GM12878 (cell line): ENCODE results near the gene IQCF5. TPM values are rescaled to one million over a fixed set of nuclear protein-coding genes. Genes with fewer than 3 reads are reported as not detected.

Experiments used
- ATAC-seq: fragments of 200-7000 bp; cut with Tn5 transposase; 3 replicates; pipeline ENCODE4 v1.9.1; 2020; ENCODE audit warnings: mild to moderate bottlenecking, moderate library complexity
- BruUV-seq: library from RNA; stranded (reverse); fragments of 400-500 nt; replicated peaks from 2 replicates; lab custom pipeline; 2021; lab: Mats Ljungman, UMichigan
- CTCF ChIA-PET: fragments of 300-600 bp; sonication (Branson Sonifier 250); formaldehyde crosslinking; extraction: SDS; loops from one replicate; lab custom pipeline; 2021; ENCODE audit warnings: inconsistent platforms; lab: Yijun Ruan, JAX
- POLR2A ChIA-PET: fragments of 350-600 bp; formaldehyde crosslinking; extraction: SDS; loops from one replicate; lab custom pipeline; 2021; ENCODE audit warnings: inconsistent platforms; lab: Charles Lee
- RAD21 ChIA-PET: fragments of 300-600 bp; sonication (Branson Sonifier 250); formaldehyde crosslinking; loops from one replicate; lab custom pipeline; 2023; ENCODE audit warnings: antibody characterized with exemption; ENCODE audit not compliant: unreplicated experiment; lab: Charles Lee
- SMC1A ChIA-PET: fragments of 300-600 bp; sonication (Branson Sonifier 250); formaldehyde crosslinking; loops from one replicate; lab custom pipeline; 2023; ENCODE audit not compliant: unreplicated experiment, uncharacterized antibody; lab: Charles Lee
- DNase-seq: peaks from one replicate; pipeline ENCODE4 v3.0.0-alpha.2; 2011; ENCODE audit warnings: low read depth, low spot score
- FAIRE-seq: peaks from 3 replicates; lab custom pipeline; 2011; peaks lifted over from hg19 to GRCh38; lab: Jason Lieb, UNC
- H2AFZ ChIP-seq: 2 replicates; pipeline ENCODE4 v1.6.0; 2011; ENCODE audit warnings: low read depth, low read length, control low read depth; ENCODE audit not compliant: control insufficient read depth
- H3K27ac ChIP-seq: 2 replicates; pipeline ENCODE4 v1.5.1; 2011; ENCODE audit warnings: control low read depth; ENCODE audit not compliant: control insufficient read depth, insufficient read depth
- H3K27me3 ChIP-seq, 2 experiments: replicated peaks in 1 of 2; 2 replicates each; pipeline versions ENCODE4 v1.6.0 to v1.6.1; 2011; ENCODE audit warnings: low read length in 1 of 2; ENCODE audit not compliant: control insufficient read depth in 2 of 2, insufficient read depth in 2 of 2
- H3K36me3 ChIP-seq, 2 experiments: 2 replicates each; pipeline ENCODE4 v1.5.1; 2011; ENCODE audit warnings: low read length in 1 of 2; ENCODE audit not compliant: control insufficient read depth in 2 of 2, insufficient read depth in 2 of 2
- H3K4me1 ChIP-seq: 2 replicates; pipeline ENCODE4 v1.6.1; 2011; ENCODE audit warnings: mild to moderate bottlenecking, low read length, moderate library complexity, mixed read lengths; ENCODE audit not compliant: control insufficient read depth, insufficient read depth
- H3K4me2 ChIP-seq: 2 replicates; pipeline ENCODE4 v1.6.0; 2011; ENCODE audit warnings: control low read depth; ENCODE audit not compliant: control insufficient read depth, insufficient read depth
- H3K4me3 ChIP-seq: fragments of 200-600 bp; sonication (generic); 2 replicates; pipeline ENCODE4 v1.5.1; 2016
- H3K79me2 ChIP-seq: 2 replicates; pipeline ENCODE4 v1.6.0; 2011; ENCODE audit warnings: low read length; ENCODE audit not compliant: control insufficient read depth, insufficient read depth
- H3K9ac ChIP-seq: 2 replicates; pipeline ENCODE4 v1.8.0; 2011; ENCODE audit warnings: low read length, control low read depth, mixed read lengths; ENCODE audit not compliant: control insufficient read depth, insufficient read depth
- H3K9me3 ChIP-seq: replicated peaks from 3 replicates; pipeline ENCODE4 v1.5.1; 2011; ENCODE audit warnings: mild to moderate bottlenecking, low read length; ENCODE audit not compliant: control insufficient read depth, insufficient read depth
- H4K20me1 ChIP-seq: 2 replicates; pipeline ENCODE4 v1.6.0; 2011; ENCODE audit not compliant: control insufficient read depth, insufficient read depth
- CEBPB ChIP-seq, 2 experiments: fragments of 150-350 bp in 1 of 2; IDR thresholded peaks; 2 replicates each; pipeline ENCODE4 v1.6.1; 2012 to 2014; ENCODE audit warnings: low read depth in 2 of 2, low read length in 2 of 2, borderline replicate concordance in 1 of 2, inconsistent platforms in 1 of 2
- JUNB ChIP-seq: IDR thresholded peaks from 2 replicates; pipeline ENCODE4 v1.6.1; 2016; ENCODE audit warnings: antibody characterized with exemption, mild to moderate bottlenecking
- KDM1A ChIP-seq: fragments of 200-600 bp; sonication (generic); IDR thresholded peaks from 2 replicates; pipeline ENCODE4 v1.6.1; 2016; ENCODE audit warnings: borderline replicate concordance
- POLR2A ChIP-seq: IDR thresholded peaks from 2 replicates; pipeline ENCODE4 v1.6.1; 2011; ENCODE audit warnings: low read depth, mild to moderate bottlenecking, low read length
- STAT3 ChIP-seq: IDR thresholded peaks from 2 replicates; pipeline ENCODE4 v1.6.1; 2011; ENCODE audit warnings: low read depth, low read length, improper control_type of control experiment
- YBX1 ChIP-seq: fragments of 450-650 bp; IDR thresholded peaks from 2 replicates; pipeline ENCODE4 v1.6.1; 2016; ENCODE audit warnings: antibody characterized with exemption
- WGBS: methylation state at CpG from one replicate; pipeline ENCODE4 v1.1.6; 2016; ENCODE audit warnings: low lambda C conversion rate; ENCODE audit not compliant: insufficient replicate concordance, insufficient coverage; ENCODE audit errors: missing lambda C conversion rate; 5-methylcytosine and 5-hydroxymethylcytosine counted together
- in situ Hi-C: fragments of 300-500 bp; cut with MboI; formaldehyde crosslinking; loops from 9 replicates; pipeline ENCODE4 v1.14.3; 2018; ENCODE audit warnings: mixed read lengths
- intact Hi-C: fragments of 100-400 bp; cut with micrococcal nuclease; formaldehyde crosslinking; loops from one replicate; pipeline ENCODE4 v1.14.2; 2022; ENCODE audit not compliant: unreplicated experiment
- polyA plus RNA-seq, 11 experiments: library from polyadenylated mRNA; depleted of rRNA in 4 of 11; unstranded in 6 of 11; stranded (reverse) in 5 of 11; fragments of >200 nt; fragmentation: Nextera tagmentation in 4 of 11; fragmentation: Illumina TruSeq in 1 of 11; extraction: Ambion mirVana in 4 of 11; extraction: Trizol in 1 of 11; gene quantifications; 1 replicate in 1 of 11; 2 replicates in 10 of 11; pipeline versions ENCODE4 v1.2.1 to v1.2.3, GENCODE V29; 2011 to 2016; ENCODE audit warnings: inconsistent platforms in 2 of 11, missing spikeins in 2 of 11, low read depth in 1 of 11
- total RNA-seq, 4 experiments: library from RNA; depleted of rRNA in 3 of 4; stranded (reverse); fragments of >200 nt in 3 of 4; fragmentation: Illumina TruSeq in 1 of 4; extraction: Trizol in 1 of 4; gene quantifications; 2 replicates each; pipeline versions ENCODE4 v1.2.1 to v1.2.3, GENCODE V29; 2013 to 2021
- TF ChIP-seq, protein P1 (sequence below): fragments of 450-650 bp; IDR thresholded peaks from 2 replicates; pipeline ENCODE4 v1.6.1; 2018; ENCODE audit warnings: mild to moderate bottlenecking, low read depth, moderate library complexity; ENCODE audit not compliant: partially characterized antibody

IQCF5 gene
- total and polyA plus RNA-seq, 10 of the 15 experiments (the other 5 are each of a cell fraction or from before 2014, with no cell fraction given) = not detected

DNA sequence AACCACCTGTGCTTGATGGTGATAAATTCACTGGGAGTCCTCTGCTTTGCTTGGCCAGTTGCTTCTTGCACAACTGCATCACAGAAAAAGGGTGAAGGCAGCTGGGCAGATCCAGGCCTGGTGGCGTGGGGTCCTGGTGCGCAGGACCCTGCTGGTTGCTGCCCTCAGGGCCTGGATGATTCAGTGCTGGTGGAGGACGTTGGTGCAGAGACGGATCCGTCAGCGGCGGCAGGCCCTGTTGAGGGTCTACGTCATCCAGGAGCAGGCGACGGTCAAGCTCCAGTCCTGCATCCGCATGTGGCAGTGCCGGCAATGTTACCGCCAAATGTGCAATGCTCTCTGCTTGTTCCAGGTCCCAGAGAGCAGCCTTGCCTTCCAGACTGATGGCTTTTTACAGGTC lies 45.1 kb downstream of the IQCF5 start:
- DNase-seq (no peak), FAIRE-seq (no peak), ATAC-seq (no peak)
- intact Hi-C loops = no loop called here
- TF ChIP-seq, protein P1, sequence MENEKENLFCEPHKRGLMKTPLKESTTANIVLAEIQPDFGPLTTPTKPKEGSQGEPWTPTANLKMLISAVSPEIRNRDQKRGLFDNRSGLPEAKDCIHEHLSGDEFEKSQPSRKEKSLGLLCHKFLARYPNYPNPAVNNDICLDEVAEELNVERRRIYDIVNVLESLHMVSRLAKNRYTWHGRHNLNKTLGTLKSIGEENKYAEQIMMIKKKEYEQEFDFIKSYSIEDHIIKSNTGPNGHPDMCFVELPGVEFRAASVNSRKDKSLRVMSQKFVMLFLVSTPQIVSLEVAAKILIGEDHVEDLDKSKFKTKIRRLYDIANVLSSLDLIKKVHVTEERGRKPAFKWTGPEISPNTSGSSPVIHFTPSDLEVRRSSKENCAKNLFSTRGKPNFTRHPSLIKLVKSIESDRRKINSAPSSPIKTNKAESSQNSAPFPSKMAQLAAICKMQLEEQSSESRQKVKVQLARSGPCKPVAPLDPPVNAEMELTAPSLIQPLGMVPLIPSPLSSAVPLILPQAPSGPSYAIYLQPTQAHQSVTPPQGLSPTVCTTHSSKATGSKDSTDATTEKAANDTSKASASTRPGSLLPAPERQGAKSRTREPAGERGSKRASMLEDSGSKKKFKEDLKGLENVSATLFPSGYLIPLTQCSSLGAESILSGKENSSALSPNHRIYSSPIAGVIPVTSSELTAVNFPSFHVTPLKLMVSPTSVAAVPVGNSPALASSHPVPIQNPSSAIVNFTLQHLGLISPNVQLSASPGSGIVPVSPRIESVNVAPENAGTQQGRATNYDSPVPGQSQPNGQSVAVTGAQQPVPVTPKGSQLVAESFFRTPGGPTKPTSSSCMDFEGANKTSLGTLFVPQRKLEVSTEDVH = no peak
- no peak for TF ChIP-seq KDM1A
- no peak for TF ChIP-seq JUNB
- TF ChIP-seq YBX1 = no peak
- no peak for TF ChIP-seq POLR2A
- TF ChIP-seq STAT3 = no peak
- no peak for TF ChIP-seq CEBPB (IDR thresholded peaks at IDR 0.05; ENCODE audit: borderline replicate concordance in 1 of 2, low read depth in 2 of 2, low read length in 2 of 2)
- Histone ChIP-seq H3K36me3 (no peaks in the 10 kb centered on the region), H3K4me3 (no peak overlapping the region), H3K9me3 (no peaks in the 10 kb centered on the region; the same call in 2 of the 3 replicates), H3K9ac (no peak overlapping the region), H3K27ac (no peak overlapping the region), H3K27me3 (no peaks in the 10 kb centered on the region), H3K4me2 (no peak overlapping the region), H3K4me1 (no peaks in the 10 kb centered on the region), H4K20me1 (no peaks in the 10 kb centered on the region), H2AFZ (no peak overlapping the region), H3K79me2 (no peaks in the 10 kb centered on the region)
- no TSS peak for BruUV-seq
- ChIA-PET CTCF (no interaction called here), POLR2A (no interaction called here), RAD21 (no interaction called here), SMC1A (no interaction called here)
- 72% methylated on average over 13 of the region's 13 CpGs for WGBS
- in situ Hi-C loops = no loop called here
